HFFc6 (cell line): ENCODE measurements around the gene GULP1. TPM values are rescaled to one million over a fixed set of nuclear protein-coding genes. Genes with fewer than 3 reads are reported as not detected.
A peak's percentile ranks its signal among the peaks of the same experiment; 100 is the strongest.

Experiments used
- DNase-seq: peaks from one replicate; pipeline ENCODE4 v3.0.0-alpha.2; 2018
- H3K27ac Mint-ChIP-seq: 2 replicates; pipeline ENCODE4 v1.8.0; 2020; ENCODE audit warnings: mild to moderate bottlenecking, mixed read lengths
- H3K27me3 Mint-ChIP-seq: 2 replicates; pipeline ENCODE4 v1.8.0; 2021; ENCODE audit warnings: mild to moderate bottlenecking, moderate library complexity, mixed read lengths; ENCODE audit not compliant: insufficient read depth
- H3K36me3 Mint-ChIP-seq: 2 replicates; pipeline ENCODE4 v1.8.0; 2021; ENCODE audit warnings: low read depth, mixed read lengths
- H3K4me1 Mint-ChIP-seq: 2 replicates; pipeline ENCODE4 v1.8.0; 2020; ENCODE audit warnings: low read depth, mixed read lengths
- H3K4me3 Mint-ChIP-seq: 2 replicates; pipeline ENCODE4 v1.8.0; 2020; ENCODE audit warnings: mild to moderate bottlenecking, moderate library complexity, mixed read lengths
- H3K9me3 Mint-ChIP-seq: 2 replicates; pipeline ENCODE4 v1.8.0; 2020; ENCODE audit warnings: mild to moderate bottlenecking, mixed read lengths
- total RNA-seq, 6 experiments: library from RNA; stranded (reverse); fragmentation: NEBNext Ultra II Directional; extraction: Animal tissue kit (Norgen Biotek cat#: 25700); gene quantifications; 2 replicates in 1 of 6; 3 replicates in 5 of 6; pipeline ENCODE4 v1.2.3, GENCODE V29; 2021
- TF ChIP-seq, protein P1 (sequence below): fragments of 200-600 bp; sonication (generic); IDR thresholded peaks from 2 replicates; pipeline ENCODE4 v1.5.0; 2021; ENCODE audit warnings: antibody characterized with exemption, mild to moderate bottlenecking

Gene GULP1
- total RNA-seq, 6 experiments from 2014 or later, result 33.3 to 76.1 (median 63.9) TPM

DNA sequence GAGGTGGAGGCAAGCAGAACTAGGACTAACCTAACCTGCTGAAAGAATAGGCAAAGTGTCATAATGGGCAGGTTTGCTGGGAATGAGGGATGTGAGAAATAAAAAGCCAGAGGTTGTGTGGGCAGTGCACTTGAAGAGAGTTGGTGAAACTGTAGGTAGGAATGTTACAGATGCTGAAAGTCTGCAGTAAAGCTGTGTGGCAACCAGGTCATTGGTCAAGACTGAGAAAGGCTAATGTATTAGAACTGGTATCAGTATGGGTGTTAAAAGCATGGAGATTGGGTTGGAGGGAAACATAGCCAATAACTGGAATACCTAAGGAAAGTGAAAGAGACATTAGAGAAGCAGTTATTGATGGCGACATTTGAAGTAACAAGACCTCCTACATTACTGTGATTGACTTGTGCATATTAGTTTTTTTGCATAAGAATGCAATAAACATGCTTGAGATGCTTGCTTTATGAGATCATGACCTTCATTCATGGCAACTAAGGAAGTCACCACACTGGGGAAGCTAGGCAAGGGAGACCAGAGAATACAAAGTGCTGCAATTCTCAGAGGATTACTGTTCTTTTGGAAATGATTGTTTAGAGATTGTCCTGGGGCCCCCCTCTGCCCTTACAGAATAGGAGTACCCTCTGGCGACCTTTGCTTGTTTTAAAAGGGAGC is 11.8 kb downstream of the GULP1 start:
- Mint-ChIP-seq H3K27me3 (peaks cover 1% of the 10 kb centered on the region; the same call in 1 of the 2 replicates), H3K36me3 (peaks cover 26% of the 10 kb centered on the region), H3K4me1 (peaks cover 70% of the 10 kb centered on the region), H3K4me3 (peak overlapping the region; percentile 59), H3K9me3 (peaks cover 5% of the 10 kb centered on the region), H3K27ac (peak overlapping the region; percentile 68)
- peak; percentile 82 for DNase-seq
- TF ChIP-seq, protein P1, sequence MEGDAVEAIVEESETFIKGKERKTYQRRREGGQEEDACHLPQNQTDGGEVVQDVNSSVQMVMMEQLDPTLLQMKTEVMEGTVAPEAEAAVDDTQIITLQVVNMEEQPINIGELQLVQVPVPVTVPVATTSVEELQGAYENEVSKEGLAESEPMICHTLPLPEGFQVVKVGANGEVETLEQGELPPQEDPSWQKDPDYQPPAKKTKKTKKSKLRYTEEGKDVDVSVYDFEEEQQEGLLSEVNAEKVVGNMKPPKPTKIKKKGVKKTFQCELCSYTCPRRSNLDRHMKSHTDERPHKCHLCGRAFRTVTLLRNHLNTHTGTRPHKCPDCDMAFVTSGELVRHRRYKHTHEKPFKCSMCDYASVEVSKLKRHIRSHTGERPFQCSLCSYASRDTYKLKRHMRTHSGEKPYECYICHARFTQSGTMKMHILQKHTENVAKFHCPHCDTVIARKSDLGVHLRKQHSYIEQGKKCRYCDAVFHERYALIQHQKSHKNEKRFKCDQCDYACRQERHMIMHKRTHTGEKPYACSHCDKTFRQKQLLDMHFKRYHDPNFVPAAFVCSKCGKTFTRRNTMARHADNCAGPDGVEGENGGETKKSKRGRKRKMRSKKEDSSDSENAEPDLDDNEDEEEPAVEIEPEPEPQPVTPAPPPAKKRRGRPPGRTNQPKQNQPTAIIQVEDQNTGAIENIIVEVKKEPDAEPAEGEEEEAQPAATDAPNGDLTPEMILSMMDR, result no peak

DNA sequence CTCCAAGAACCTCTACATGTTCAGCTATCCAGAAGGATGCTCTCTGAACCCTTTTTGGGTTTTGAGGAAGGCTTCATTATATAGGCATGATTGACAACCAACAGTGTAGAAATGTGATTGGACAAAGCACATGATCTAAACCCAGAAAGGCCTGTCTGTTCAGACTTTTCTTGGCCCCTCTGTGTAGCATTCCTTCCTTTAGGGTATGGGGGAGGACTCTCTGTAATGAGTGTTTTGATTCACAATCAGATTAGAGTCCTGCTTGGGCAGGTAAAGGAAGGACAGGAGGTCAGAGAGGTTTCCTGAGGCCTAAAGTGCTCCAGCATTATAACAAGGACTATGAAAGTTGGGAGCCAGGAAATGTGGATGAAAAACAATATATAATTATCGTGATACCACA is 13.6 kb downstream of the GULP1 start:
- Mint-ChIP-seq H3K36me3 (peaks cover 24% of the 10 kb centered on the region), H3K4me3 (no peak overlapping the region), H3K27me3 (peaks cover 1% of the 10 kb centered on the region; the same call in 1 of the 2 replicates), H3K4me1 (peaks cover 77% of the 10 kb centered on the region), H3K9me3 (no peaks in the 10 kb centered on the region), H3K27ac (peak overlapping the region; percentile 68)
- no peak for DNase-seq
- TF ChIP-seq, protein P1, result no peak

DNA sequence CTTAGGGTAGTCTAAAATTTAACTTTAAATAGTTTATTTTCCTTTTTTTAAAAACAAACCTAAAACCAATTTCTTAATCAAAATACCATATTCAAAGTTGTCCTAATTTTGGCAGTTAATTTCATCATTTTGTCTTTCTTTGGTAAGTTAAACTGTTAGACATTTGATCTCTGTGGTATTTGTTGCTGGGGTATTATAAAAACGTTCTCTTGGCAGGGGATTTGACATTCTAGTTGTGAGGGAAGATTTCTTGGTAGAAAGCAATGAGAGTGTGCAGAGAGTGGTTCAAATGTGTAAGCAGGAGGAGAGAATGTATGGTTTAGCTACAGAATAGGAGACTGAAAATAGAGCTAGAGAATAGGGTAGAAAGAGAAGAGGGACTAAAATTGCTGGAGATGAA is 14.6 kb downstream of the GULP1 start:
- TF ChIP-seq, protein P1, result no peak
- peak overlapping the region; percentile 14 for H3K27ac Mint-ChIP-seq
- peaks cover 4% of the 10 kb centered on the region; the same call in 1 of the 2 replicates for H3K27me3 Mint-ChIP-seq
- peaks cover 80% of the 10 kb centered on the region for H3K4me1 Mint-ChIP-seq
- H3K4me3 Mint-ChIP-seq, result no peak overlapping the region
- DNase-seq, result no peak
- peaks cover 26% of the 10 kb centered on the region for H3K36me3 Mint-ChIP-seq
- no peaks in the 10 kb centered on the region for H3K9me3 Mint-ChIP-seq

DNA sequence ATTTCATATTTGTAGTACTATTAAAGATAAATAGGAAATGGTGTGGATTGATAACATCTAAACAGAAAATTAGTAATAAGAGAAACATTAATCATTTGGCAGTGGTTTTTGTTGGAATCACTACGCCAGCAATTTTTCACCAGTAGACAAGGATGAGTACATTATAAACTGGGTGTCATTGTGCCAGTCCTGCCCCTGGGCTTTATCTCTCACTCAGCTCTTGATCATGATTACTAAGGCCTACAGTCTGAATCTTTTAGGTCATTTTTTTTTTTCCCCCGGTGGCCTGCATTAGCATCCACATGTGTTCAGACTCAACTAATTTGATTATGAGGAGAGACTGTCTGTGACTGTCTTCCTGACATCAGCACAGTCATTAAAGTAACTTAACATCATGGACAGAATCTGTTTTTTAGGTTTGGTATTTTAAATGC is 16.2 kb downstream of the GULP1 start:
- TF ChIP-seq, protein P1, result no peak
- Mint-ChIP-seq H3K36me3 (peaks cover 28% of the 10 kb centered on the region), H3K4me1 (peaks cover 69% of the 10 kb centered on the region), H3K27ac (peak overlapping the region; percentile 64), H3K9me3 (peaks cover under 1% of the 10 kb centered on the region), H3K4me3 (peak overlapping the region; percentile 8; the same call in 1 of the 2 replicates), H3K27me3 (peaks cover 4% of the 10 kb centered on the region; the same call in 1 of the 2 replicates)
- DNase-seq, result no peak

DNA sequence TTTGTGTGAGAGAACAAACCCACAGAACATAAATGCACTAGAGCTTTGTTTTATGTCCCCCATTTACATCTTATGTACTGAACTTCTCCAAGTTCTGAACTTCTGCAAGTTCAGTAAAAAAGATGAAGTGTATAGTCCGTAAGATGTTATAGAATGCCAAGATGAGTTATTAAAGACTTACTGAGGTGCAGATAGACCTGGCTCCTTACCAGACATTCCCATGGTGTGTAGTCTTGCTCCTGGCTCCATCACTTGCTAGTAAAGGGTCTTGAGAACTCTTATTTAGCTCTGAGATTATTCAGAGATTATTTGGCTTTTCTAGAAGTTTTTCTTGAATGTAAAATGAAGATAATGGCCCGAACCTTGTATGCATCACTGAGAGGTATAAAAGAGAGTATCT is 16.8 kb downstream of the GULP1 start:
- H3K9me3 Mint-ChIP-seq, result peaks cover 7% of the 10 kb centered on the region
- H3K4me1 Mint-ChIP-seq, result peaks cover 63% of the 10 kb centered on the region
- H3K27me3 Mint-ChIP-seq, result peaks cover 3% of the 10 kb centered on the region; the same call in 1 of the 2 replicates
- DNase-seq, result no peak
- TF ChIP-seq, protein P1, result no peak
- peaks cover 34% of the 10 kb centered on the region for H3K36me3 Mint-ChIP-seq
- H3K4me3 Mint-ChIP-seq, result peak overlapping the region; percentile 8
- H3K27ac Mint-ChIP-seq, result peak overlapping the region; percentile 64; the same call in 1 of the 2 replicates
